ENCODE measurements around the gene MPV17L.

GRCh38 chr16:15457400-15457799, 61.8 kb downstream of the MPV17L start:
- TF ChIP-seq POLR2A (IDR thresholded peaks at IDR 0.05) (no peak), CTCF (IDR thresholded peaks at IDR 0.05) (no peak), POLR2AphosphoS5 (IDR thresholded peaks at IDR 0.05) (no peak)
